Type B pancreatic cell (in vitro differentiated cells): Measurements from ENCODE around the gene LRP4. TPM values are rescaled to one million over a fixed set of nuclear protein-coding genes. Genes with fewer than 3 reads are reported as not detected.

Source experiments
- DNase-seq: peaks from one replicate; pipeline ENCODE4 v3.0.0; 2021; ENCODE audit warnings: mixed read lengths; ENCODE audit not compliant: unreplicated experiment; ENCODE audit errors: extremely low spot score
- H3K27ac Mint-ChIP-seq: 2 replicates; pipeline ENCODE4 v1.8.0; 2021; ENCODE audit warnings: mild to moderate bottlenecking, mixed read lengths
- H3K27me3 Mint-ChIP-seq: 2 replicates; pipeline ENCODE4 v1.8.0; 2021; ENCODE audit warnings: mixed read lengths
- H3K36me3 Mint-ChIP-seq: 2 replicates; pipeline ENCODE4 v1.8.0; 2021; ENCODE audit warnings: mixed read lengths
- H3K4me1 Mint-ChIP-seq: one replicate; pipeline ENCODE4 v1.8.0; 2021; ENCODE audit warnings: mixed read lengths; ENCODE audit not compliant: unreplicated experiment
- H3K4me3 Mint-ChIP-seq: 2 replicates; pipeline ENCODE4 v1.8.0; 2021; ENCODE audit warnings: mild to moderate bottlenecking, mixed read lengths
- H3K9me3 Mint-ChIP-seq: 2 replicates; pipeline ENCODE4 v1.8.0; 2021; ENCODE audit warnings: mixed read lengths
- CTCF ChIP-seq: fragments of 200-600 bp; sonication (generic); conservative IDR thresholded peaks from 2 replicates; pipeline ENCODE4 v1.5.0; 2021; ENCODE audit warnings: antibody characterized with exemption, mild to moderate bottlenecking
- total RNA-seq: library from RNA; stranded (reverse); gene quantifications from 2 replicates; pipeline ENCODE4 v1.2.1, GENCODE V29; 2021; ENCODE audit warnings: low replicate concordance

LRP4 gene
- total RNA-seq, 1 donor from 2014 or later: 46.9 TPM

GRCh38 chr11:46913484-46913883 is 4.9 kb downstream of the LRP4 start:
- no peaks in the 10 kb centered on the region for H3K36me3 Mint-ChIP-seq
- peak overlapping the region; percentile 75 for H3K27ac Mint-ChIP-seq
- no peaks in the 10 kb centered on the region for H3K9me3 Mint-ChIP-seq
- peak overlapping the region; percentile 86 for H3K4me3 Mint-ChIP-seq
- no peak for TF ChIP-seq CTCF
- peaks cover 55% of the 10 kb centered on the region for H3K4me1 Mint-ChIP-seq
- DNase-seq: no peak
- H3K27me3 Mint-ChIP-seq: peaks cover 13% of the 10 kb centered on the region

GRCh38 chr11:46912526-46913150 is 5.7 kb downstream of the LRP4 start:
- no peak for TF ChIP-seq CTCF
- Mint-ChIP-seq H3K27me3 (peaks cover 13% of the 10 kb centered on the region), H3K36me3 (no peaks in the 10 kb centered on the region), H3K4me1 (peaks cover 56% of the 10 kb centered on the region), H3K4me3 (peak overlapping the region; percentile 86), H3K27ac (peak overlapping the region; percentile 75), H3K9me3 (no peaks in the 10 kb centered on the region)
- no peak for DNase-seq

- no peak overlapping the region for H3K4me3 Mint-ChIP-seq
- no peaks in the 10 kb centered on the region for H3K9me3 Mint-ChIP-seq
- DNase-seq: no peak
- no peak for TF ChIP-seq CTCF
- no peaks in the 10 kb centered on the region for H3K36me3 Mint-ChIP-seq
- H3K27ac Mint-ChIP-seq: no peak overlapping the region
- no peaks in the 10 kb centered on the region for H3K27me3 Mint-ChIP-seq
- peaks cover 42% of the 10 kb centered on the region for H3K4me1 Mint-ChIP-seq
Measured at GRCh38 chr11:46907606-46908005, 10.7 kb downstream of the LRP4 start.

GRCh38 chr11:46906609-46907041 is 11.7 kb downstream of the LRP4 start:
- DNase-seq: no peak
- H3K27ac Mint-ChIP-seq: peak overlapping the region; percentile 44
- peaks cover 38% of the 10 kb centered on the region for H3K4me1 Mint-ChIP-seq
- no peaks in the 10 kb centered on the region for H3K36me3 Mint-ChIP-seq
- TF ChIP-seq CTCF: no peak
- peak overlapping the region; percentile 32 for H3K4me3 Mint-ChIP-seq
- no peaks in the 10 kb centered on the region for H3K9me3 Mint-ChIP-seq
- no peaks in the 10 kb centered on the region for H3K27me3 Mint-ChIP-seq

- Mint-ChIP-seq H3K4me3 (peak overlapping the region; percentile 43), H3K27me3 (no peaks in the 10 kb centered on the region), H3K9me3 (no peaks in the 10 kb centered on the region), H3K27ac (no peak overlapping the region), H3K4me1 (peaks cover 34% of the 10 kb centered on the region), H3K36me3 (no peaks in the 10 kb centered on the region)
- no peak for TF ChIP-seq CTCF
- no peak for DNase-seq
Measured at GRCh38 chr11:46905806-46906205, 12.5 kb downstream of the LRP4 start.
